ENCODE results near the gene NEK5.

DNA sequence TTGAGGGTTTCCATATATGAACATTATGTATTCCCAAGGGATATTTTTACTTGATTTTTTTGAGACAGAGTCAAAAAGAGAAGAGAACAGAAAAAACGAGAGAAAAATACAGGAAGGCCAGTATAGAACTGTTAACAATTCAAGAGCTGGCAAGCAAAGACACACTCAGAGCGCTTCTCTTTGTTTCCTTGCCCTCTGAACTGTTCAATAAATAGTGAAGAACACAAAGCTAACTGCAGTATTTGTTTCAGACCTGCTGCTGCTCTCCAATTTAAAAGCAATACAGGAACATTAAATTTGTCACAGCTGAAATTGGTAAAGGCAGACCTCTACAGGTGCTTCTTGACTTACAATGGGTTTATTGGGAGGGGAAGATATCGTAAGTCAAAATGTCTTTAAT is 44.5 kb upstream of the NEK5 start:
- no peak for TF ChIP-seq CTCF (IDR thresholded peaks at IDR 0.05 in 4 of 5, conservative IDR thresholded peaks at IDR 0.05 in 1 of 5)
- no peak for TF ChIP-seq POLR2A (IDR thresholded peaks at IDR 0.05)

All from gastrocnemius medialis (tissue), 4 donors.